NK-92 treated with Interleukin-12 subunit alpha and Interleukin-12 subunit beta, amount 100 ng/mL, for 24 hours (cell line): ENCODE results near the gene CACNA1G.

ENCODE experiments used
- DNase-seq: peaks from one replicate; lab custom pipeline; 2025; lab: John Stamatoyannopoulos, UW

CACNA1G gene

DNA sequence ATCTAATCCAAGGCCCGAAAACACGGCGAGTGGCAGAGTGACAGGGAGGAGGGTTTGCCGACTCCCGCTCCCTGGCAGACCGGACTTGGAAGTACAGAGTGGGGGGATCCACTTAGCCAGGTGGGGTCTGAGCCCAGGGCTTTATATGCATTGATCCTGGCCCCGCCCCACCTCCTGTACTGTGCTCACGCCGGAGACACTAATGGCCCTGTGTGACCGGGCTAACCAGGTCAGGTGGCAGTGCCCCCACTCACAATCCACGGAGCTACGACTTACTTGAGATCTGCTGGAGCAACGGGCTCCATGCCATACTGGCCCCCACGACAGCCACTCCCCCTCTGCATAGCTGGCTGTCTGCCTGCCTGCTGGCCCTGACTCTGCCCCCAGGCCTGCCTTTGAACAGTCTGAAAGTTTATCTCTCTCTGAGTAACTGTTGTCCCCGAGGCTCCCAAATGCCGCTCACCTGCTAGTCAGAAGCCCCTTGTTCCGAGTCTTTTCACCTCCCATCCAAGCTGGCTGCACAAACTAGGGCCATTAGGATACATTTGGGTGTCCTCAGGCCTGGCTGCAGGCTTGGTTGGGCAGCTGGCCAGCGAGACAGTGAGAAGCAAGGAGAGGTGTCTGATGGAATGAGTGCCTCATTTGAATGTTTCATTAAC, 28.0 kb downstream of the CACNA1G start:
- no peak for DNase-seq

GRCh38 chr17:50589095-50589705, 28.7 kb downstream of the CACNA1G start:
- no peak for DNase-seq

GRCh38 chr17:50590946-50591737, 30.6 kb downstream of the CACNA1G start:
- DNase-seq = no peak

DNA sequence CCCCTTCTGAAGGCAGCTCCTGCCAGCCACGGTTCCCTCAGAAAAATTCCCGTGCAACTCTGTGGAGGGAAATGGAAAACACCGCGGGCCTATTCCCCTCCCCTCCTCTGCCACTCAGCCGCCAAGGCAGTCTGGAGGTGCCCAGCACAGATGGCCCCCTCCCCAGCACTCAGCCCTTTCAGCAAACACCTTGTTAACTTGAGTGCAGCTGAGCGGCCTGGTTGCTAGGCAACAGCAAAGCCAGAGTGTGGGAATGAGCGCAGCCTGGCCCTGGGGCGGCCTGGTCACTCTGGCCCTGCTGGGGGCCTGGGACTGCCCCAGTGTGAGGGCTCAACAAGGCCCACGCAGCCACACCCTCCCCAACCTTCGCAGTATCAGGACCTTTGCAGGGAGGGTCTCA, 32.8 kb downstream of the CACNA1G start:
- DNase-seq = no peak

GRCh38 chr17:50594128-50594823, 33.8 kb downstream of the CACNA1G start:
- no peak for DNase-seq

- no peak for DNase-seq
Measured at GRCh38 chr17:50594892-50595291, 34.4 kb downstream of the CACNA1G start.

- no peak for DNase-seq
Measured at GRCh38 chr17:50596191-50597037, 35.9 kb downstream of the CACNA1G start.

- no peak for DNase-seq
Measured at GRCh38 chr17:50598487-50598886, 38.0 kb downstream of the CACNA1G start.

DNA sequence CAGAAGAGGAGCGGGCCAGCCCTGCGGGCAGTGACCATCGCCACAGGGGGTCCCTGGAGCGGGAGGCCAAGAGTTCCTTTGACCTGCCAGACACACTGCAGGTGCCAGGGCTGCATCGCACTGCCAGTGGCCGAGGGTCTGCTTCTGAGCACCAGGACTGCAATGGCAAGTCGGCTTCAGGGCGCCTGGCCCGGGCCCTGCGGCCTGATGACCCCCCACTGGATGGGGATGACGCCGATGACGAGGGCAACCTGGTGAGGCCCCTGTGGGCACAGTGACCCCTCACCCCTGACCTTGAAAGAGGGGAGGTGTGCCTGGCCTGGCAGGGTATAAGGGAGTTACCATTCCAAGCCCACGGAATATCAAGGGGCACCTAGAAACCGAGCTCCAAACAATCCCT, 39.1 kb downstream of the CACNA1G start:
- DNase-seq = no peak

GRCh38 chr17:50601823-50602375, 41.4 kb downstream of the CACNA1G start:
- no peak for DNase-seq

GRCh38 chr17:50602836-50603235, 42.3 kb downstream of the CACNA1G start:
- DNase-seq = no peak

- DNase-seq = no peak
Measured at GRCh38 chr17:50603340-50603739, 42.8 kb downstream of the CACNA1G start.

GRCh38 chr17:50604513-50604912, 44.0 kb downstream of the CACNA1G start:
- no peak for DNase-seq

DNA sequence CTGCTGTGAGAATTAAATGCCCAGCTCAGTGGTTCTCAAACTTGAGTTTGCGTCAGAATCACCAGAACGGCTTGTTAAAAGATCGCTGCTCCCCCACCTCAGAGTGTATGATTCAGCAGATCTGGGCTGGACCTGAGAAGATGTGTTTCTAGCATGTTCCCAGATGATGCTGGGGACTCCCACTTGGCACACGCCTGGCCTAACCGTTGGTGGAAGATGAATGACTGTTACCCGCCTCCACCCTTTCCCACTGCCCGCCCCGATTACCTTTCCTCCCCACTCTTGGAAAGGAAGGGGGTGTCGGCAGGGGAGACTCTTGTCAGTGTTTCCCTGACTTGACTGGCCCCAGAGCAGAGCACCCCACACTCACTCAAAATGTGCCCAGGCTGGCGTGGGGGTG, 44.9 kb downstream of the CACNA1G start:
- no peak for DNase-seq

GRCh38 chr17:50607522-50608175, 47.1 kb downstream of the CACNA1G start:
- DNase-seq = no peak

DNA sequence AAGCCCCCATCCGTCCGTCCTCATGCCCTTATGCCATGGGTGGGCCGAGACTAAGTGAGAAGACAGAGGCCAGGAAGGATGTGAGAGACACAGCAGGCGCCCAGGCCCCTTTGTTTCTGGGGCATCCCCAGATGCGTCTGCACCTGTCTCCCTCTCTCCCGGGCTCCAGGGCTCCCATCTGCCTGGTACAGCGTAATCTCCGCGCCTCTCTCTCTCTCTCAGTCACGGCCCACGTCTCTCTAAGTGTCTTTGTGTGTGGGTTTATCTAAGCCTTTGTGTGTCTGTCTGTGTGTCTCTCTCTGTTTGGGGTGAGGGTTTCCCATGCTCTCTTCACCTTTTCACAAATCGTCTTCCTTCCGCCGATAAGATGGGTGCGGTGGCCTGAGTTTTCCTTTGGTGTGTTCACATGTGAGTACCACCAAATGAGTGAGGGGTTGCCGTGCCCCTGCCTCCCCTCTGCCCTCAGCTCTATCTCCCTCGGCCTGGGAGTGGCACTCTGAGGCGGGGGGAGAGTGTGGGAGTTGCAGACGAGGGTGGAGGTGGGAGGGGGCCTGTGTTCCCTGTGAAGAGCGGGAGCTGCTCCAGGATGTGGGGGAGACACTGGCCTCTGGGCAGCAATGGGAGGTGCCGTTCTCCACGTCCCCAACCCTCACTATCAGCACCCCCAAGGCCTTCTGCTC, 48.3 kb downstream of the CACNA1G start:
- DNase-seq = no peak

DNA sequence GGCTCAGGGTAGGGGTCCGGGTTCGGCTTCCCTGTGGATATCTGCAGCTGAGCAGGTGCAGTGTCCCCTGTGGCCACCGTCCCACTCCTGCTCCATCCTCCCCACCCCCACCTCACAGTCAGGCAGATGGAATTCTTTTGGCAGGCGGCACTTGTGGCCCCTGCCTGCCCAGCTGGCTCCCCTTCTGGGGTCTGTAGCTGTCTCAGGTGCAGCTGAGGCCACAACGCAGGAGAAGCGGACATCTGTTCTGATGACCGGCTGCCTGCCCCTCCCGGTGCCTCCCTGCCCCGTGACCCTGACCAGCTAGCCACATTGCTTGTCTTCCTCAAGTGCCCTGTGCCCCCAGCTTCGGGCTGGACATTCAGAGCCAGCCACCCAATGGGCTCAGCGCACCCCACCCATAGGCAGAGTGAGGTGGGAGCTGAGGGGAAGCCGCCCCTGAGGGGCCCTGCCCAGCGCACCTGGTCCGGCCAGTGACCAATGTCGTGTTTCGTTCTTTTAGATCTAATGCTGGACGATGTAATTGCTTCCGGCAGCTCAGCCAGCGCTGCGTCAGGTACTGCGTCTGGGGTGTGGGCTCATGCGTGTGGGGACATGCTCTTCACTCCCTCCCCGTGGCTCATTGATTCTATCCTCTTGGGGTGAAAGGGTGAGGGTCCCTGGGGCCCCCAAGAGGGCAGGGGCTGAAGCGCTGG, 49.0 kb downstream of the CACNA1G start:
- no peak for DNase-seq

GRCh38 chr17:50611634-50612033, 51.1 kb downstream of the CACNA1G start:
- DNase-seq = no peak

DNA sequence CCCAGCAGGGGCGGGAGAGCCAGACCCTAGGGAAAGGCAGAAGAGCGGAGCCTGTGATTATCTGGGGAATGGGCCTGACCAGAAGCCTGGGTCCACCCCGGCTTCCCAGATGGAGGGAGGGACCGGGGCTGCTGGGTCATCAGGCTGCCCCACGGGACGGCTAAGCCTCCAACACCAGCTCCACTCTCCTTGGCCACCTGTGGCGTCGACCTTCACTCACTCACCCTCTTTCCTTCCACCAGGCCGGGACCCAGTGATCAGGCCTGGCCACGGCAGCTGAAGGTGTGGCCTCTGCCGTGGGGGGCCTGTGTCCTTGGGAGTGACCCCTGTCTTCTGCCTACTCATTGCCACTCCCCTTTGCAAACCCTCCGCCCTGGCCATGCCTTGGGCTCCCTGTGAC, 51.8 kb downstream of the CACNA1G start:
- DNase-seq = no peak
